Inferior parietal cortex (tissue), 1 donor: ENCODE measurements around the gene ANKRD31.

ENCODE experiments used
- DNase-seq: peaks from one replicate; pipeline ENCODE4 v3.0.0-alpha.2; 2016; ENCODE audit errors: extremely low spot score

ANKRD31 gene

GRCh38 chr5:75059912-75060545 lies 176.6 kb downstream of the ANKRD31 start:
- no peak for DNase-seq

DNA sequence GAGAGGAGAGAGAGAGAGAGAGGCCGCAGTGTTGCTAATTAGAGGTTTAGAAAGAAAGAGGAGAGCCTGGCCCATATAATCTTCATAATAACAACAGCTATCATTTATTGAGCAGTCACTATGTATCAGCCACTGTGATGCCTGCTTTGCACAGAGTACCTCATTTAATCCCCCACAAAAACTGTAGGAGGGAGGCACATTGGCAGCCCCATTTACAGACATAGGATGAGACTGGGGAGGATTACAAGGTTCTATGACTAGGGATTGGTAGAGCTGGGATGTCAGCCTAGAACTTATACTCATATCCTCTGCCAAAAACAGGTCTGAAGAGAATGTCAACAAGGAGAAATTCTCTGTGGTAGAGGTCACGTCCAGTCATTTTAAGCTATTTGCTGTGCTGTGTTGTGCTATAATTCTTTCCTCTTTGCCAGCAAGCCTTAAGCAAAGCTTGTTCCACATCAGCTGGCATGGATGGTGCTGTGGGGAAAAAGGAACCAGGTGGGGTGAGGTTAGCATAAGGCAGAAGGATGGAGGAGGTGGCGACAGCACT lies 177.6 kb downstream of the ANKRD31 start:
- DNase-seq, result no peak

DNA sequence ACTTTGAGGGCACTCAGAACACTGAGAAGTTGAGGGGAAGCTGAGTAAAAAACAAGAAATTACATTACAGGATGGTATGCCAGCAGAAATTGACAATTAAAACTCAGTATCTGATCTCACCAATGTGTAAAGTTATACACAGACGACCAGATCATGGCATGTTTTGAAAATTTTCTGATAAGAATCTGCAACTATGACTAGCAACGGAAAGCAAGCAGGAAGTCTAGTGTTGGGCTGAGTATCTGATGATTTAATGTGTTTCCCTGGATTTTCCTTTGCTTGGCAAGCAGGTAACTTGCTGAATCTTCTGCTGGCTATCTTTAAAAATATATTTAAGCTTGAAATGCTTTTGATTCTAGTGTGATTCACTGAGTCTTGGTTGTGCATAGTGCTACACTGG lies 179.1 kb downstream of the ANKRD31 start:
- no peak for DNase-seq

DNA sequence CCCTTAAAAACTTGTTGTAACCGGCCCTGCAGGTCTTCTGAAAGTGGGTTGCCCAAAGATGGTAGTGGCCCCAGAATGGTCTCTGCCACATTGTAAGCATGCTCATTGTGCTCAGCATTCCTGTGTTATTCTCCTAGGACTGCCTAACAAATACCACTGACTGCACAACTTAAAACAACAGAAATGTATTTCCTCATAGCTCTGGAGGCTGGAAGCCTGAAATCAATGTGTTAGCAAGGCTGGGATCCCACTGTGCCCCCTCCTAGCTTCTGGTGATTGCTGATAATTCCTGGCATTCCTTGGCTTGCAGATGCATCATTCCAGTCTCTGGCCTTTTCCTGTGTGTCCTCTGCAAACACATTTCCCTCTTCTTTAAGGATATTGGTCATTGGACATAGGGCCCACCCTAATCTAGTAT lies 180.9 kb downstream of the ANKRD31 start:
- no peak for DNase-seq

DNA sequence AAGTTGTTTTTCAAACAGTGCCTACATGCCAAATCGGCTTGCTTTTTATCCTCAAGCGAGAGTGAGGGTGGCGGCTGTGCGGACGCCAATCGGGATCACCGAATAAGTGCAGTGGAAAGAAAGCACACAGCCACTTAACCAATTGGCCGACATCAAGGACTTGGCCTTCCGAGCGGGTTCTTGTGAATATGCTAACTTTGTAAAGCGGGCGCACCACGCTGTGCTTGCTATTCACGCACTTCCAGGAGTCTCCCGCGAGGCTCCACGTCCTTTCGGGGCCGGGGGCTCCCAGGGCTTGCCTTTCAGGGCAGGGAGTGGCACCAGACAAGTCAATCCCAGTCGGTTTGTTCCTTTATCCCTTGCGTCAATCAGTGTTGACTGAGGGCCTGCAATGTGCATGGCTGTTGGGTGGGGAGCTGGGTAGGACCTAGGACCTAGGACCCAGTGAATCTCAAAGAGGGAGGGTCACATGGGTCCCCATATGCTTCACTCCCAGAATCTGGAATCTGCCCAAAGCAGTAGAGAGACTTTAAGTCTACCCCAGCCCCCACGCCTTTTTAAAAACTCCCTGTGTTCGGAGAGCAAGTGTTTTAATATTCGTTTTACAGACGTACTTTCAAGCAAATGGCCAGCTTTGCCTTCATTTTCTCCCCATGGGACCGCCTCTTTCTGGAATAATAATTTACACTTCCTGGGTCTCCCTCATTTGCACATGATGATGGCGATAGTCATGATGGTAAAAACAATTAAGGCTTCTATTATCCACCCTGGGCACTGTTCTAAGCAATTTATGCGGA lies 182.3 kb downstream of the ANKRD31 start:
- DNase-seq, result no peak

- peak; percentile 40 for DNase-seq
These were observed 183.2 kb downstream of the ANKRD31 start for GRCh38 chr5:75053304-75054133.

GRCh38 chr5:75053054-75053303 lies 183.7 kb downstream of the ANKRD31 start:
- DNase-seq, result no peak

- no peak for DNase-seq
These were observed 184.3 kb downstream of the ANKRD31 start, which contains the start of gene GCNT4 for GRCh38 chr5:75052192-75053053. GCNT4 (minus strand) TSS chr5:75052558; CDS start chr5:75030037, 22,521 bp downstream.

- DNase-seq, result no peak
These were observed 185.4 kb downstream of the ANKRD31 start for GRCh38 chr5:75051217-75051751.

GRCh38 chr5:75050415-75050814 lies 186.3 kb downstream of the ANKRD31 start:
- DNase-seq, result no peak

DNA sequence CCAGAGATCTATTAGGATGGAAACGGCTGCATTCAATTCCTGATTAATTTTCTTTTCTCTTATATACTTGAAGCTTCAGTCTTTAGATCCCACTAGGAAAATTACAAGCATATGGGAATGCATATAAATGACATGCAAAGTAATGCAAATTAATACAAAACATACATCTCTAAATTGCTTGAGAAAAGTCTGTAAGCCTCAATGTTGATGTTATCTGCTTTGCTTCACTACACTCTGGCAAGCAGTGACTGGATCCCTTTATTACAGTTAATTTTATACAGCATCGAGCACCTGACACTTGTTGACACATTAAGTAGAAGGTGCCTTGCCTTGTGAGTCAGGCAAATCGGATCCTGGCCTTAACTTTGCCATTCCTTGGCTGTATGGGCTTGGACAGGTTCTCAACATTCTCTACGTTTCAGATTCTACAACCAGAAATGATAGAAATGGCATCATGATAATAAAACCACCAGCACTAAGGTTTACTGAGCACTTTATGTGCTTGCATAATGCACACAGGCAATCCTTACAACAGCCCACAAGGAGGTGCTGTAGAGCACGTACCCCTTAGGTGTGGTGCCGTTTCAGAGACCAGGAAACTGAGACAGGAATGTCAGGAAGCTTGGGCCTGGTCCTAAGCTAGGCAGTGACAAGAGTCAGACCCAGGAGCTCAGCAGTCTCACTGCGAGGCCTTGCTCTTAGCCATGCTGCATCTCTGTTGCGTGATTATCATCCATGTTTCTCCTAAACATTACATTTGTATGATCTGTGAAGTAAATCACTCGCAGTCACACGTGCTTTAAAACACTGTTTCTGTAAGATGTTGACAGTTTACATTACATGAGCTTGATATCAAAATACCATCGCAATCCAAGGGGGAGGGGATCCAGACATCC lies 187.0 kb downstream of the ANKRD31 start:
- peak; percentile 61 for DNase-seq

DNA sequence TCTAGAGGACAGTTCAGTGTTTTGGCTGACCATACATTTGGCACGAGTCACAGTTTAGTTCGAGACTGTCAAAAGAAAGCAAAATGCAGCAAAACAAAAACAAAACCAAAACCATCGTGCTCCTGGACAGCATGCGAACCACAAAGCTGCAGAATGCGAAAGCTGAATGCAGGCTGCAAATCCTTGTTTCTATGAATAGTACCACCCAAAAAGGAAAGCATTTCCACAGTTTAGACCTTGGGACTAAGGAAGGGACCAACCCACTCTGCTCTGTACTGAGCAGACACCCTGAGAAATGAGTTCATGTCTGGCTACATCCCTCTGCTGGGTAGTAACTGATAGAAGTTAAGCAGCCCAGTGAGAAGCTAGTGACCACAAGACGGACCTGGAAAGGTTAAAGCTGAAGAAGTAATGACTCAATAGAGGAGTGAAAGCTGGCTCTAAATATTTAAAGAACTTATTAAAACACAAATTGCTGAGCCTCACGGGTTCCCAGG lies 188.2 kb downstream of the ANKRD31 start:
- DNase-seq, result peak; percentile 42

GRCh38 chr5:75047356-75047755 lies 189.3 kb downstream of the ANKRD31 start:
- DNase-seq, result no peak

DNA sequence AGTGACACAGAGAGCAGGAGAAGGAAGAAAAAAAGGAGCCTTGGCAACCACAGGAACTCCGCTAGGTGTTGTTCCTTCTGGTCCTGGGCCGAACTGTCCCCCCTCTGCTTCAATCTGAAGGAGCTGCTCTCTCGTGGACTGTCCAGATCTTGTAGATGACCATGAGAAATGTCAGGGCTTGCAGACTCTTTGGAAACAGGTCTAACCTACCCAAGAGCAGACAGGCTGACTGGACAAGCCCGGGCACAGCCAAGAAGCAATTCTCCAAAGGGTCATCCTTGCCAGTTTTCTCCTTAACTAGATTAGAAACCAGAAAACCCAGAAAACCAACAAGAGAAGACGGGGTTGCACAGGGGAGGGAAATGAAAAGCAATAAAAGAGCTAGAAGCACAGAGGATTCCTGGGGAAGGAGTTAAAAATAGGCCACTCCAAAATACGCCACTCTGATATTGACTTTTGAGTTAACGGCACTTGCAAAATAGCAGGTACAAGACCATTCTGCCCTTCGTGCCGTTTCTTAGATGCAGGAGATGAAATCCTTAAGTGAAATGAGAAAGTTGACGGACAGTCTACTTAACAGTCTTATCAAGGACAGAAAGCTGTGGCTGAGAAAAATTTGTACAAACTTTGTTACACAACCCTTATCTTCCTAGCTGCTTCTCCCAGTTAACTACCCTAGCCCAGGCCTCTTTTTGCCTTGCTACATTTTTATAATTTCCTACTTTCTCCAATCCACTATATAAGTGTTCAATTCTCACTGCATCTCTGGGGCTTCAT lies 190.1 kb downstream of the ANKRD31 start:
- no peak for DNase-seq

- no peak for DNase-seq
These were observed 191.6 kb downstream of the ANKRD31 start for GRCh38 chr5:75045071-75045470.

GRCh38 chr5:75044406-75044805 lies 192.3 kb downstream of the ANKRD31 start:
- peak; percentile 32 for DNase-seq

DNA sequence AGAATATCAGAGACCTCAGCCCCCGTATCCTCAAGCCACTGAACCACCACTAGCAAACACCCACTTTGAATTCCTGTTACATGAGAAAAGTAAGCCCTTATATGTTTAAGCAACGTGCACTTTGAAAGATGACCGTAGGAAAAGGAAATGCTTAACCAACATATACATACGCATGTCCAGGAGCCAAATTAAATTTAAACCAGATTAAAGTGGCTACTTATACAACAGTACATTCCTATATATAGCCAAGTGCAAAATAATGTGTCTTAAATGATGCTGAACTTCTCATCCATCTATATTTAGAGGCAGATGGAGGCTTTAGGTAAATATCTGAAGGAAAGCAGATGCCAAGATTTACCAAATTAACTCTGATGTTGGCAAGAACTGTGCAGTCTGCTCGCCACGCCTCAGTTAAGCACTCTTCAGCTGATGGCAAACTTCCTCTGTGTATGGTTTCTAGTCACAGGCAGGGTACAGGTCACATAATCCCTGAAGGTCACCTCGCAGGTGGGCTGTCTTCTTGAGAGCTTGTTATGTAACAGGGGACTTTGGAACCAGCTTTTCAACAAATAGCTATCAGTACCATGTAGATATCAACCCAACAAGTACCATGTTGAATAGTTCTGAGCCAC lies 192.9 kb downstream of the ANKRD31 start:
- DNase-seq, result peak; percentile 65

DNA sequence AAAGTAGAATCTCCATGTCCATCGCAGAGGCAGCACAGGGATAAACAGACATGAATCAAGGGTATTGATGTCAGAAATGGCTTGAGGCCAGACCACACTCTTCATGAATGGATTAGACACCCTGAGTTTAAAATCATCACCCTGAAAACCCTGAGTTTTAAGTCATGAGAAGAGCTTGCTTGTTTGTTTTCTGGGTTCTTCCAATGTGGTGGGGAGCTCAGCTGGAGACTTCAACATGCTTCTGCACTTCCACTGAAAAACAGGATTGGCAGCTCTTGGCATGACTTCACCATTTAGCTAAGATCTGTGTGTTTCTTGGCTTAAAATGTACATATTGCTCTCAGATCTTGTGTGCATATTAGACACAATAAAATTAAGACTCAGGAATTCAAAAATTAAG lies 194.2 kb downstream of the ANKRD31 start:
- DNase-seq, result no peak

- no peak for DNase-seq
These were observed 195.7 kb downstream of the ANKRD31 start for GRCh38 chr5:75040973-75041372.
